ENCODE results near the gene NIFK.

NIFK gene

DNA sequence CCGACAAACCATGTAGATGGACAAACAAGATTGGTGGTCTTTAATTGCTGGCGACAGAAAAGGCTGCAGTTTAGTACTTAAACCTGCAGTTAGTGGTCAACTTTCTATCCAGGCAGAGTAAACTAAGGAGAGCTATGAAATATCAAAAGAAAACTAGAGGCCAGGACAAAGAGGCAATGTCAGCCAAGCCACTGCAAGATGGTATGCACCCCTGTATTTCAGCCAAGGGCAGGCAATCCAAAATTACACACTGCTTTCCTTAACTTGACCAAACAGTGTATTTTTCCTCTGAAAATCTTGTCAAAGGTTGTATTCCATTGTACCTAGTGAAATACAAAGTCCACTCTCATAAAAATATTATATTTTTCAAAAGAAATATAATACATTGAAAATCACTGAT, 9.3 kb downstream of the NIFK start:
- ChIA-PET CTCF (no interaction called here), POLR2A (no interaction called here)
- Histone ChIP-seq H3K27ac (ENCODE audit: extremely low read depth, low read depth, low read length) (no peak overlapping the region), H3K9me3 (ENCODE audit: control insufficient read depth, insufficient read depth, low read depth, low read length) (no peaks in the 10 kb centered on the region), H3K36me3 (ENCODE audit: control insufficient read depth in 2 of 2, insufficient read depth in 1 of 2, low read length in 2 of 2) (peaks cover 57 to 59% of the 10 kb centered on the region in 2 experiments), H3K4me3 (ENCODE audit: low read depth, low read length) (no peak overlapping the region), H3K4me1 (ENCODE audit: control insufficient read depth, insufficient read depth, low read length) (no peaks in the 10 kb centered on the region)
- TF ChIP-seq ZNF354C (tag by site-specific recombination; IDR thresholded peaks at IDR 0.05; ENCODE audit: borderline replicate concordance, low read depth): no peak
- TF ChIP-seq GFI1B (tag by site-specific recombination; IDR thresholded peaks at IDR 0.05): no peak

DNA sequence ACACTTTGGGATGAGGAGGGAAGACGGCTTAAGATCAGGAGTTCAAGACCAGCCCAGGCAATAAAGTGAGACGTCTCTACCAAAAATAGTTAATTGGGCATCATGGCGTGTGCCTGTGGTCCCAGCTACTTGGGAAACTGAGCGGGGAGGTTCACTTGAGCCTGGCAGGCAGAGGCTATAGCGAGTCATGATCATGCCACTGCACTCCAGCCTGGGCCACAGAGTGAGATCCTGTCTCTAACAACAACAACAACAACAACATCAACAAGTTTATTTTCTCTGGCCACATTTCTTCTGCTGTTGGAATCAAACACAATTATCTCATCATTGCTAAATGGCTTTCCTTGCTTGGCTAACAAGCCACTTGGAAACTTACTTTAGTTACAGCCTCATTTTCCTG, 13.4 kb downstream of the NIFK start:
- Histone ChIP-seq H3K36me3 (ENCODE audit: control insufficient read depth in 2 of 2, insufficient read depth in 1 of 2, low read length in 2 of 2) (peaks cover 22 to 24% of the 10 kb centered on the region in 2 experiments), H3K9me3 (ENCODE audit: control insufficient read depth, insufficient read depth, low read depth, low read length) (no peaks in the 10 kb centered on the region), H3K4me3 (ENCODE audit: low read depth, low read length) (no peak overlapping the region), H3K4me1 (ENCODE audit: control insufficient read depth, insufficient read depth, low read length) (no peaks in the 10 kb centered on the region), H3K27ac (ENCODE audit: extremely low read depth, low read depth, low read length) (no peak overlapping the region)
- ChIA-PET CTCF (interaction anchor here (0.5 to 0.6 kb wide), 2 partner anchors 103 to 1071 kb away, joined by 3 read pairs; no protein-coding TSS in a partner anchor), POLR2A (no interaction called here)
- no peak for TF ChIP-seq ZFP3 (tag by site-specific recombination; IDR thresholded peaks at IDR 0.05; ENCODE audit: low read depth)
- no peak for TF ChIP-seq ZNF48 (tag by site-specific recombination; IDR thresholded peaks at IDR 0.05)
- no peak for TF ChIP-seq ZNF707 (tag by site-specific recombination; IDR thresholded peaks at IDR 0.05)
- TF ChIP-seq, protein P1, sequence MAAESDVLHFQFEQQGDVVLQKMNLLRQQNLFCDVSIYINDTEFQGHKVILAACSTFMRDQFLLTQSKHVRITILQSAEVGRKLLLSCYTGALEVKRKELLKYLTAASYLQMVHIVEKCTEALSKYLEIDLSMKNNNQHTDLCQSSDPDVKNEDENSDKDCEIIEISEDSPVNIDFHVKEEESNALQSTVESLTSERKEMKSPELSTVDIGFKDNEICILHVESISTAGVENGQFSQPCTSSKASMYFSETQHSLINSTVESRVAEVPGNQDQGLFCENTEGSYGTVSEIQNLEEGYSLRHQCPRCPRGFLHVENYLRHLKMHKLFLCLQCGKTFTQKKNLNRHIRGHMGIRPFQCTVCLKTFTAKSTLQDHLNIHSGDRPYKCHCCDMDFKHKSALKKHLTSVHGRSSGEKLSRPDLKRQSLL (tag by site-specific recombination; IDR thresholded peaks at IDR 0.05): no peak
- no peak for TF ChIP-seq KLF10 (tag by site-specific recombination; IDR thresholded peaks at IDR 0.05)

DNA sequence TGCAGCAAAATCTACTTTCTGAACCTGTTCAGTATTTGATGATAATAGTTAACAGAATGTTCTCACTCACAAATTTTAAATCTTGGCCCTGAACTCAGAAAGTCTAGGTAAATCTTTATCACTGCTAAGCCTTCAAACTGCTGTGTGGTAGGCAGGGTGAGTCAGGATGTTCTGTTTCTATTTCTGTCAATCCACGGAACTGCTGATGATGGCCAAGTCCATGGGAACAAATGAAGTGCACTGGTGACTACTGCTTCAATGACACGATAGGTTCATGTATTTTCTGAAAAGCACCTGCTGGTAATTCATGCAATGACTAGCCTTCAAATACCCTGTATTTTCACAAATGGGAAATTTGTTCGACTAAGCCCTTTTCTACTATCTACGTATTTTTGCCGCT, 14.2 kb downstream of the NIFK start:
- H3K9me3 ChIP-seq (ENCODE audit: control insufficient read depth, insufficient read depth, low read depth, low read length): no peaks in the 10 kb centered on the region
- TF ChIP-seq ZNF184 (tag by site-specific recombination; IDR thresholded peaks at IDR 0.05): no peak
- TF ChIP-seq, protein P2, sequence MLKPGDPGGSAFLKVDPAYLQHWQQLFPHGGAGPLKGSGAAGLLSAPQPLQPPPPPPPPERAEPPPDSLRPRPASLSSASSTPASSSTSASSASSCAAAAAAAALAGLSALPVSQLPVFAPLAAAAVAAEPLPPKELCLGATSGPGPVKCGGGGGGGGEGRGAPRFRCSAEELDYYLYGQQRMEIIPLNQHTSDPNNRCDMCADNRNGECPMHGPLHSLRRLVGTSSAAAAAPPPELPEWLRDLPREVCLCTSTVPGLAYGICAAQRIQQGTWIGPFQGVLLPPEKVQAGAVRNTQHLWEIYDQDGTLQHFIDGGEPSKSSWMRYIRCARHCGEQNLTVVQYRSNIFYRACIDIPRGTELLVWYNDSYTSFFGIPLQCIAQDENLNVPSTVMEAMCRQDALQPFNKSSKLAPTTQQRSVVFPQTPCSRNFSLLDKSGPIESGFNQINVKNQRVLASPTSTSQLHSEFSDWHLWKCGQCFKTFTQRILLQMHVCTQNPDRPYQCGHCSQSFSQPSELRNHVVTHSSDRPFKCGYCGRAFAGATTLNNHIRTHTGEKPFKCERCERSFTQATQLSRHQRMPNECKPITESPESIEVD (tag by site-specific recombination; IDR thresholded peaks at IDR 0.05): no peak
- no peak for TF ChIP-seq OVOL3 (tag by site-specific recombination; IDR thresholded peaks at IDR 0.05)
- no peak for TF ChIP-seq ZNF560 (tag by site-specific recombination; IDR thresholded peaks at IDR 0.05; ENCODE audit: borderline replicate concordance)
- TF ChIP-seq ZNF76 (tag by site-specific recombination; IDR thresholded peaks at IDR 0.05; ENCODE audit: borderline replicate concordance, low read depth): no peak
- TF ChIP-seq, protein P3, sequence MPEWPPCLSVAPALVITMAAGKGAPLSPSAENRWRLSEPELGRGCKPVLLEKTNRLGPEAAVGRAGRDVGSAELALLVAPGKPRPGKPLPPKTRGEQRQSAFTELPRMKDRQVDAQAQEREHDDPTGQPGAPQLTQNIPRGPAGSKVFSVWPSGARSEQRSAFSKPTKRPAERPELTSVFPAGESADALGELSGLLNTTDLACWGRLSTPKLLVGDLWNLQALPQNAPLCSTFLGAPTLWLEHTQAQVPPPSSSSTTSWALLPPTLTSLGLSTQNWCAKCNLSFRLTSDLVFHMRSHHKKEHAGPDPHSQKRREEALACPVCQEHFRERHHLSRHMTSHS (tag by site-specific recombination; IDR thresholded peaks at IDR 0.05): no peak
- no peak for TF ChIP-seq ZNF394 (tag by site-specific recombination; IDR thresholded peaks at IDR 0.05; ENCODE audit: borderline replicate concordance)
- no peak for TF ChIP-seq KLF1 (tag by site-specific recombination; IDR thresholded peaks at IDR 0.05)
- no peak for TF ChIP-seq ZIC2 (tag by site-specific recombination; IDR thresholded peaks at IDR 0.05)
- TF ChIP-seq ZNF585B (tag by site-specific recombination; IDR thresholded peaks at IDR 0.05): no peak
- no peak for TF ChIP-seq BCL11B (tag by site-specific recombination; IDR thresholded peaks at IDR 0.05; ENCODE audit: low read depth)
- no peak for TF ChIP-seq ZNF10 (tag by site-specific recombination; IDR thresholded peaks at IDR 0.05)
- TF ChIP-seq, protein P4, sequence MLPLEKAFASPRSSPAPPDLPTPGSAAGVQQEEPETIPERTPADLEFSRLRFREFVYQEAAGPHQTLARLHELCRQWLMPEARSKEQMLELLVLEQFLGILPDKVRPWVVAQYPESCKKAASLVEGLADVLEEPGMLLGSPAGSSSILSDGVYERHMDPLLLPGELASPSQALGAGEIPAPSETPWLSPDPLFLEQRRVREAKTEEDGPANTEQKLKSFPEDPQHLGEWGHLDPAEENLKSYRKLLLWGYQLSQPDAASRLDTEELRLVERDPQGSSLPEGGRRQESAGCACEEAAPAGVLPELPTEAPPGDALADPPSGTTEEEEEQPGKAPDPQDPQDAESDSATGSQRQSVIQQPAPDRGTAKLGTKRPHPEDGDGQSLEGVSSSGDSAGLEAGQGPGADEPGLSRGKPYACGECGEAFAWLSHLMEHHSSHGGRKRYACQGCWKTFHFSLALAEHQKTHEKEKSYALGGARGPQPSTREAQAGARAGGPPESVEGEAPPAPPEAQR (tag by site-specific recombination; IDR thresholded peaks at IDR 0.05): no peak
- no peaks in the 10 kb centered on the region for H3K4me1 ChIP-seq (ENCODE audit: control insufficient read depth, insufficient read depth, low read length)
- ChIA-PET CTCF (no interaction called here), POLR2A (no interaction called here)
- H3K36me3 ChIP-seq (ENCODE audit: control insufficient read depth in 2 of 2, insufficient read depth in 1 of 2, low read length in 2 of 2): peaks cover 13 to 16% of the 10 kb centered on the region in 2 experiments
- no peak overlapping the region for H3K27ac ChIP-seq (ENCODE audit: extremely low read depth, low read depth, low read length)
- H3K4me3 ChIP-seq (ENCODE audit: low read depth, low read length): no peak overlapping the region

All from HEK293 (cell line).